Measurements from ENCODE around the gene MFNG. TPM values are rescaled to one million over a fixed set of nuclear protein-coding genes. Genes with fewer than 3 reads are reported as not detected.

The MFNG gene
- total RNA-seq, 1 experiment from 2014 or later, result 4.5 TPM

DNA sequence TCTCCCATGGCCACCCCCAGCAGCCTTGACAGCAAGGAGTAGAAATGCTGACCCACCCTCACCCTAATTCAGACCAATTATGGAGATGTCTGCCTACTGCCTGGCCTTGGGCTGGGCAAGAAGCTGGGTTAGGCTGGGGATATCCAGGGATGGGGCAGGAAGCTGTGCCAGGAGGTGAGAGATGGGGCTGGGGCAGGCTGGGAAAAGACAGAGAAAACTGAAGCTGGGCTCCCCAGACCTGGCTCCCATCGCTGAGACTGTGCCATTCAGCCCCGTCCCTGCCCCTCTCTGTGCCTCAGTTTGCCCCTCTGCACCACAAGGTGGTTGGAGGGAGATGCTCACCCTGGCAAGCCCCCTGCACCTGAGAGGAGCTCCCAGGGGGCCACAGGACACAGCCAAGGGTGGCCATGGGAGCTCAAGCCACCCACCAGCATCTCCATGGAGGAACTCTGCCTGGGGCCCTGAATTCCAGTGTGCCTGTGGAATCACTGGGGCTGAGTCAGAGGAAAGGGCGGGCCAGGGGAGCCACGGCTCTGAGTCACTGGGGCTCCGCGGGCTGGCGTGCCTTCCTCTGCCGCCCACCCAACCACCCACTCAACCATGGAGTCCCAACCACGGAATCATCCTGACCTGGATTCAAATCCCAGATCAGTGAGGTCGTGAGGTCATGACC is 39.0 kb upstream of the MFNG start (continued):
- TF ChIP-seq YY1 (IDR thresholded peaks at IDR 0.05; ENCODE audit: extremely low read depth, insufficient replicate concordance, low read depth, low read length) (no peak), EZH2phosphoT487 (IDR thresholded peaks at IDR 0.05; ENCODE audit: borderline replicate concordance) (no peak), ZNF274 (IDR thresholded peaks at IDR 0.05; ENCODE audit: low read depth, low read length) (no peak), SRF (IDR thresholded peaks at IDR 0.05; ENCODE audit: low read depth) (no peak)

DNA sequence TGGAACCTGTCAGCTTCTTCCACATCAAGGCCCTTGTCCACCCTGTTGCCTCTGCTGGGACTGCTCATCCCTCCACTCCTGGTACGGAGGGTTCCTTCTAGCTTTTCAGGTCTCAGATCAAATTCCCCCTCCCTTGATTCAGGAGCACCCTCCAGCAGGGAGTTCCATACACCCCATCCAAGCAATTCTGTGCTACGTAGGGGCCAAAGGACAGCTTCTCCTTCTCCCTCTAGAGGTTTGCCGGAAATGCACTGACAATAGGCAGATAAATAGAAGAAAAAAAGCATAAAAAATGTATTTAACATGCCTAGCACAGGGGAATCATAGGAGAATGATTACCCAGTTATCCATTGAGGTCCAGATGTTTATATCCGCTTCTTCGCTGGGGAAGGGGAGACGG is 36.3 kb upstream of the MFNG start:
- Histone ChIP-seq H3K4me1 (ENCODE audit: control insufficient read depth in 1 of 2, insufficient read depth in 2 of 2, low read length in 2 of 2) (peaks cover 25 to 70% of the 10 kb centered on the region in 2 experiments), H3K27me3 (ENCODE audit: insufficient read depth, low read length) (no peaks in the 10 kb centered on the region), H3K9me2 (ENCODE audit: insufficient read depth) (no peaks in the 10 kb centered on the region), H3K79me2 (ENCODE audit: insufficient read depth, low read length) (peaks cover 15% of the 10 kb centered on the region), H3K9ac (ENCODE audit: low read length) (no peak overlapping the region), H4K20me1 (ENCODE audit: insufficient read depth) (no peaks in the 10 kb centered on the region), H2AFZ (ENCODE audit: low read depth, low read length, poor library complexity, severe bottlenecking) (no peak overlapping the region), H3K4me2 (ENCODE audit: low read length) (no peak overlapping the region), H3K9me3 (ENCODE audit: control insufficient read depth in 1 of 2, insufficient read depth in 1 of 2, low read depth in 1 of 2, low read length in 2 of 2) (no peaks in the 10 kb centered on the region), H3K36me3 (ENCODE audit: control insufficient read depth in 1 of 2, insufficient read depth in 2 of 2, low read length in 2 of 2) (no peaks in the 10 kb centered on the region), H3K27ac (ENCODE audit: low read depth, low read length) (no peak overlapping the region), H3K4me3 (replicated peaks in 1 of 2; ENCODE audit: low read depth in 1 of 2, low read length in 2 of 2) (no peak overlapping the region)
- BruUV-seq (replicated peaks), result no TSS peak
- RAD21 ChIA-PET (ENCODE audit: low non-redundant PET in 1 of 2, low total read pairs in 2 of 2, uncharacterized antibody in 2 of 2, unreplicated experiment in 2 of 2), result no interaction called here
- ATAC-seq (no peak), DNase-seq (ENCODE audit: low read depth, low spot score) (no peak)
- POLR2A ChIA-PET, result interaction anchor here (0.6 kb wide), 1 partner anchor 10 kb away, joined by 3 read pairs; no protein-coding TSS in a partner anchor
- CTCF ChIA-PET, result interaction anchor here (0.9 kb wide), 1 partner anchor 16 kb away, joined by 3 read pairs; no protein-coding TSS in a partner anchor
- intact Hi-C loops (cut with micrococcal nuclease), result no loop called here
- no peak for TF ChIP-seq JUND (IDR thresholded peaks at IDR 0.05)
- no peak for TF ChIP-seq SRF (IDR thresholded peaks at IDR 0.05; ENCODE audit: low read depth)
- TF ChIP-seq, protein P1, sequence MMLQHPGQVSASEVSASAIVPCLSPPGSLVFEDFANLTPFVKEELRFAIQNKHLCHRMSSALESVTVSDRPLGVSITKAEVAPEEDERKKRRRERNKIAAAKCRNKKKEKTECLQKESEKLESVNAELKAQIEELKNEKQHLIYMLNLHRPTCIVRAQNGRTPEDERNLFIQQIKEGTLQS (IDR thresholded peaks at IDR 0.05), result no peak
- TF ChIP-seq SP1 (IDR thresholded peaks at IDR 0.05; ENCODE audit: low read depth), result no peak
- no peak for TF ChIP-seq SIN3A (IDR thresholded peaks at IDR 0.05; ENCODE audit: low read depth)
- TF ChIP-seq ZBTB33 (IDR thresholded peaks at IDR 0.05; ENCODE audit: extremely low read depth, insufficient replicate concordance, low read length), result no peak
- TF ChIP-seq YY1 (IDR thresholded peaks at IDR 0.05; ENCODE audit: extremely low read depth, insufficient replicate concordance, low read depth, low read length), result no peak
- no peak for TF ChIP-seq EZH2phosphoT487 (IDR thresholded peaks at IDR 0.05; ENCODE audit: borderline replicate concordance)
- no peak for TF ChIP-seq CBX3 (IDR thresholded peaks at IDR 0.05; ENCODE audit: low read depth)
- TF ChIP-seq, protein P2, sequence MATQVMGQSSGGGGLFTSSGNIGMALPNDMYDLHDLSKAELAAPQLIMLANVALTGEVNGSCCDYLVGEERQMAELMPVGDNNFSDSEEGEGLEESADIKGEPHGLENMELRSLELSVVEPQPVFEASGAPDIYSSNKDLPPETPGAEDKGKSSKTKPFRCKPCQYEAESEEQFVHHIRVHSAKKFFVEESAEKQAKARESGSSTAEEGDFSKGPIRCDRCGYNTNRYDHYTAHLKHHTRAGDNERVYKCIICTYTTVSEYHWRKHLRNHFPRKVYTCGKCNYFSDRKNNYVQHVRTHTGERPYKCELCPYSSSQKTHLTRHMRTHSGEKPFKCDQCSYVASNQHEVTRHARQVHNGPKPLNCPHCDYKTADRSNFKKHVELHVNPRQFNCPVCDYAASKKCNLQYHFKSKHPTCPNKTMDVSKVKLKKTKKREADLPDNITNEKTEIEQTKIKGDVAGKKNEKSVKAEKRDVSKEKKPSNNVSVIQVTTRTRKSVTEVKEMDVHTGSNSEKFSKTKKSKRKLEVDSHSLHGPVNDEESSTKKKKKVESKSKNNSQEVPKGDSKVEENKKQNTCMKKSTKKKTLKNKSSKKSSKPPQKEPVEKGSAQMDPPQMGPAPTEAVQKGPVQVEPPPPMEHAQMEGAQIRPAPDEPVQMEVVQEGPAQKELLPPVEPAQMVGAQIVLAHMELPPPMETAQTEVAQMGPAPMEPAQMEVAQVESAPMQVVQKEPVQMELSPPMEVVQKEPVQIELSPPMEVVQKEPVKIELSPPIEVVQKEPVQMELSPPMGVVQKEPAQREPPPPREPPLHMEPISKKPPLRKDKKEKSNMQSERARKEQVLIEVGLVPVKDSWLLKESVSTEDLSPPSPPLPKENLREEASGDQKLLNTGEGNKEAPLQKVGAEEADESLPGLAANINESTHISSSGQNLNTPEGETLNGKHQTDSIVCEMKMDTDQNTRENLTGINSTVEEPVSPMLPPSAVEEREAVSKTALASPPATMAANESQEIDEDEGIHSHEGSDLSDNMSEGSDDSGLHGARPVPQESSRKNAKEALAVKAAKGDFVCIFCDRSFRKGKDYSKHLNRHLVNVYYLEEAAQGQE (IDR thresholded peaks at IDR 0.05; ENCODE audit: low read depth), result no peak
- no peak for TF ChIP-seq ZFX (IDR thresholded peaks at IDR 0.05)
- TF ChIP-seq FOSL1 (IDR thresholded peaks at IDR 0.05; ENCODE audit: low read depth), result no peak
- no peak for TF ChIP-seq POLR2AphosphoS5 (IDR thresholded peaks at IDR 0.05; ENCODE audit: low read depth, low read length)
- TF ChIP-seq MAX (IDR thresholded peaks at IDR 0.05), result no peak
- no peak for TF ChIP-seq CTCF (IDR thresholded peaks at IDR 0.05 in 2 of 3, conservative IDR thresholded peaks at IDR 0.05 in 1 of 3; ENCODE audit: borderline replicate concordance in 1 of 3, insufficient read depth in 1 of 3, low read depth in 2 of 3, low read length in 2 of 3)

Measured in HCT116 (cell line).